Mucosa of rectum (tissue), 2 donors: ENCODE measurements around the gene FAM120C.

ENCODE experiments used
- H3K27ac ChIP-seq, 2 donors: one replicate each; pipeline ENCODE4 v1.7.0; 2013; ENCODE audit warnings: inconsistent platforms in 2 of 2, low read depth in 2 of 2, low read length in 2 of 2
- H3K27me3 ChIP-seq, 2 donors: one replicate each; pipeline ENCODE4 v1.7.0; 2013; ENCODE audit warnings: low read length in 2 of 2; ENCODE audit not compliant: control insufficient read depth in 2 of 2, insufficient read depth in 2 of 2
- H3K36me3 ChIP-seq, 2 donors: one replicate each; pipeline ENCODE4 v1.7.0; 2013; ENCODE audit warnings: low read length in 2 of 2; ENCODE audit not compliant: control insufficient read depth in 2 of 2, insufficient read depth in 2 of 2
- H3K4me1 ChIP-seq, 2 donors: one replicate each; pipeline ENCODE4 v1.7.0; 2013; ENCODE audit warnings: low read length in 2 of 2, mild to moderate bottlenecking in 1 of 2; ENCODE audit not compliant: control insufficient read depth in 2 of 2, insufficient read depth in 2 of 2
- H3K4me3 ChIP-seq, 2 donors: one replicate each; pipeline ENCODE4 v1.7.0; 2013; ENCODE audit warnings: low read length in 2 of 2
- H3K9ac ChIP-seq, 2 donors: one replicate each; pipeline ENCODE4 v1.7.0; 2013; ENCODE audit warnings: low read length in 2 of 2, low read depth in 1 of 2, mild to moderate bottlenecking in 1 of 2
- H3K9me3 ChIP-seq, 2 donors: one replicate each; pipeline ENCODE4 v1.7.0; 2013; ENCODE audit warnings: low read length in 2 of 2; ENCODE audit not compliant: control insufficient read depth in 2 of 2
- donor health status: healthy.
- donor health status: Normal muscosa, but diverticular disease.

The FAM120C gene

DNA sequence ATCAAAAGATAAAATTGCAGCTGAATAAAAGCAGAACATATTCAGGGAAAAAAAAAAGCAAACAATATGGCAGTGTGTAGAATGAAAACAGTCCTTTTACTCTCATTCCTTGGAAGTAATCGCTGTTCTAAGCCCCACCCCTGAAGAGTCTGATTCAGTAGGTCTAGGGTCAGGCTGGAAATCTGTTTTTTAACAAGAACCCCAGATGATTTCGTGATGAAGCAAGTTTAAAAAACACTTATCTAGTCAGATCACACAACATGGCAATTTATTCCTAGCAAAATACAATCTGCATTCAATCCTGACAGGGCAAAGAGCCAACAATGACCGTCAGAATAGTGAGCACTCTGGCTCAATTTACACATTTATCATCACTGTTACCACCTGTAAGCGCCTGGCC lies 16.1 kb downstream of the FAM120C start:
- no peak overlapping the region for H3K27ac ChIP-seq
- no peak overlapping the region for H3K9ac ChIP-seq
- no peaks in the 10 kb centered on the region for H3K27me3 ChIP-seq
- H3K4me3 ChIP-seq: no peak overlapping the region
- no peaks in the 10 kb centered on the region for H3K9me3 ChIP-seq
- no peaks in the 10 kb centered on the region for H3K36me3 ChIP-seq
- H3K4me1 ChIP-seq: no peaks in the 10 kb centered on the region

DNA sequence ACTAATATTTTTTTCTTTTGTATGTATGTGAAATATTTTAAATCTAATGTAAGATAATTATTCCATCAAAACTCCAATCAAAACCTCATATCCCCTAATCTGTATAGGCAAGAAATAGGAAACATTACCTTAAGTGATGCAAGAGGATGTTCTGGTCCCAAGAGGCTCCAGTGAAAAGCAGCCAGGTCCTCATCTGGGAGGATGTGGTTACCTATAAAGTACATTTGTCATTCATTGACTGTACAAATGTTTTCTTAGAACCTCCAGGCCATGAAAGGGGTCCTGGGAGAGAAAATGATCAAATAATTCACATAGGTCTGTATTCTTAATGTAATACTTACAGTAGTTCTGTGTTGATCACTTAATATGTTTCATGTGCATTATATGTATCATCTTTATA lies 25.5 kb downstream of the FAM120C start:
- H3K27me3 ChIP-seq: no peaks in the 10 kb centered on the region
- H3K36me3 ChIP-seq: no peaks in the 10 kb centered on the region
- no peak overlapping the region for H3K4me3 ChIP-seq
- no peak overlapping the region for H3K27ac ChIP-seq
- no peaks in the 10 kb centered on the region for H3K4me1 ChIP-seq
- H3K9ac ChIP-seq: no peak overlapping the region
- no peaks in the 10 kb centered on the region for H3K9me3 ChIP-seq

DNA sequence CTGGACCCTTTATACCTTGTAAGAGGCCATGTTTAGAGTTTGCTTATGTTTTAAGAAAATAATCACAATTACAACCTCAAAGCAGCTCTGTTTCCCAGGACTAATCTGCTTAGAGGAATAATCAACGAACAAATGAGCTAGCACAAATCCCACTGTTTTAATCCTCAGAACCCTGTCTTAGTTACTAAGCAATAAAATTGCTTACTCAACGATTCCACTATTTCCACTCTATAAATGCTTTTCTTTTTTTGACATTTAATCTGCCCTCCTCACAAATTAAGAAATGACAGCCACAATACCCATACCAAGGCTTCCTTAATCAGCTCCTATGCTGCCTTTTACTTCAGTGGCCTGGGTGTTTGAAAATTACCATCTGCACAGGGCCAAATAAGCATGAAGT lies 48.8 kb downstream of the FAM120C start:
- peaks cover 0 to 4% of the 10 kb centered on the region in 2 donors for H3K36me3 ChIP-seq
- H3K4me1 ChIP-seq: no peaks in the 10 kb centered on the region
- H3K4me3 ChIP-seq: no peak overlapping the region
- no peaks in the 10 kb centered on the region for H3K27me3 ChIP-seq
- no peak overlapping the region for H3K9ac ChIP-seq
- H3K9me3 ChIP-seq: no peaks in the 10 kb centered on the region
- no peak overlapping the region for H3K27ac ChIP-seq

DNA sequence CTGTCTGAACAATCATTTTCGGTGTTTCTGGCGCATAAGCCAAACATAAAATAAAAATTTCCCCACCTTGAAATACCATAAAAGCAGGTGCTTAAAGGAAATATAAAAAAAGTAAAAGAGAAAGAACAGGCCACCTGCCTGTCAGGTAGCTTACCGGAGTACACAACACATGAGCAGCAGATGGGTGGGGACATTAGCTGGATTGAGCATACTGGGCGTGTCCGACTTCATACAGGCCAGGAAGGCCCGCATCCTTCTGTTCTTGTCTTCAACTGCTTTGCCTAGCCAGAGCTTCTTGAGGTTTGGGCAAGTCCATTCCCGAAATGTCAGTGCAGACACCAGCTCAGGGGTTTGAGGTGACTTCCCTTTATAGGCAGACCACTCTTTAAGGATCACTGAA lies 66.7 kb downstream of the FAM120C start:
- no peak overlapping the region for H3K9ac ChIP-seq
- no peaks in the 10 kb centered on the region for H3K4me1 ChIP-seq
- no peak overlapping the region for H3K4me3 ChIP-seq
- H3K27ac ChIP-seq: no peak overlapping the region
- no peaks in the 10 kb centered on the region for H3K9me3 ChIP-seq
- no peaks in the 10 kb centered on the region for H3K36me3 ChIP-seq
- H3K27me3 ChIP-seq: no peaks in the 10 kb centered on the region

DNA sequence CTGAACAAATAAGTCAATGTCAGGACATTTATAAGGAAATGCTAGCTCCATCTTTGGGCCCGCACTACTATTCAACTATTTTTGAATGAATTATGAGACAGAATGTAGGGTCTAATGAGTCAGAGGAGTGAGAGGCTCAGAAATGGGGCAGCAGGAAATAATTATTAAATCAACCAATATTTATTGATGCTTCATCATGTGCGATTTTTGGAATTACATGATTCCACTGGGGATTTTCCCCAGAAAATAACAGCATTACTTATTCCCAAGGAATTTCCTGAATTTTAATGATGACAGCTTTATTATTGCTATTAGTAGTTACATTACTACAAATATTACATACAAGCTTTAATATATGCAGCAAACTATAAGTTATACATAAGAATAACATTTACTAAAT lies 89.5 kb downstream of the FAM120C start:
- Histone ChIP-seq H3K36me3 (no peaks in the 10 kb centered on the region), H3K27me3 (no peaks in the 10 kb centered on the region), H3K9ac (no peak overlapping the region), H3K4me3 (no peak overlapping the region), H3K9me3 (no peaks in the 10 kb centered on the region), H3K27ac (no peak overlapping the region), H3K4me1 (no peaks in the 10 kb centered on the region)

DNA sequence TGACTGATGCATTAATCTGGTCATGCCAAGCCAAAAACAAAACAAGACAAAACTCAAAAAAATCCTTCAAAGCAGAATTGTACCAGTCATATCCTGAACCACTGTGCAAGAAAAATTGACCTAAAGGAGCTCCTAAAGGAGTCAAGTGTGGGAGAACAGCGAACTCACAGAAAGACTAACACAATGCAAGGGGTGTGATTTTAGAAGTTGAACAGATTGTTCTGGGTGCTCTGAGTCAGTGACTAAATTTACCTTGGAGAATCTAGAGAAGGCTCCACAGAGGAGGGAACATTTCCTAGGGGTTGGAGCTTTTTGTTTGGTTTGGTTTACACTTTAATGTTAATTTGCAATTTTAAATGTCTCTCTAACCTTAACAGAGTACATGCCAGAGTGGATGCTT lies 89.9 kb downstream of the FAM120C start:
- no peaks in the 10 kb centered on the region for H3K36me3 ChIP-seq
- H3K9me3 ChIP-seq: no peaks in the 10 kb centered on the region
- no peak overlapping the region for H3K27ac ChIP-seq
- no peak overlapping the region for H3K4me3 ChIP-seq
- H3K27me3 ChIP-seq: no peaks in the 10 kb centered on the region
- no peaks in the 10 kb centered on the region for H3K4me1 ChIP-seq
- H3K9ac ChIP-seq: no peak overlapping the region

DNA sequence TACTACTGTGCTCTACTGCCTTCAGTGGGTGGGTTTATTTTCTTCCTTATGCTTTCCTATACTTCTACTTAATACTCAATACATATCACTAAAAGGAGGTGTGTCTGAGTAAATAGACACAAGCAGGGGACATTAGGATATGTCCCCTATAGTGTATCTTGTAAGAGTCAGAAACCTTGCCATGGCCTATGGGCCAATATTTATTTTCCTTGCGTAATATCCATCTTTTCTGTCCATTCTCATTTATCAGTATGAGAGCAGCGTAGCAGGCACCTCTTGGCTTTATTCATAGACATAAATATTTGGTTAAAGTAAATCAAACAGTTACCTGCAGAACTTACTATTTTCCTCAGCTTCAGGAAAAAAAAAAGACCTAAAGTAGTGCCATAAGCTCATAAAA lies 92.2 kb downstream of the FAM120C start:
- Histone ChIP-seq H3K36me3 (no peaks in the 10 kb centered on the region), H3K27ac (no peak overlapping the region), H3K27me3 (no peaks in the 10 kb centered on the region), H3K4me1 (no peaks in the 10 kb centered on the region), H3K9ac (no peak overlapping the region), H3K9me3 (no peaks in the 10 kb centered on the region), H3K4me3 (no peak overlapping the region)

DNA sequence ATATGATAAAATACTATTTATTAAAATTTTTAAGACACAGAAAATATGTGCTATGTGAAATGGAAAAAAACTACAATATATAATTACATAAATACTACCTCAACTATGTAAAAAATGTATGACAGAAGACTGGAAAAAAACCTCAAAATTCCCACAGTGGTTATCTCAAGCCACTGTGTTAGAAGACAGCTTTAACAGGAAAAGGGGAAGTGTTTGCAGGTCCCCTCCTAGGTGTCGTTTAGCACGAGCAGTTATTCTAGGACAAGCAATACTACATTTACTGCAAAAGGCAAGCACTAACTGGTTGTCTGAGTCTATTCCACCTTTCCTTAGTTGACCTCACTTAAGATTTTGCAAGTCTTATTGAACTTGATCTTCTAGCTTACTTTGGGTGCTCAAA lies 93.9 kb downstream of the FAM120C start:
- H3K4me1 ChIP-seq: no peaks in the 10 kb centered on the region
- no peaks in the 10 kb centered on the region for H3K27me3 ChIP-seq

DNA sequence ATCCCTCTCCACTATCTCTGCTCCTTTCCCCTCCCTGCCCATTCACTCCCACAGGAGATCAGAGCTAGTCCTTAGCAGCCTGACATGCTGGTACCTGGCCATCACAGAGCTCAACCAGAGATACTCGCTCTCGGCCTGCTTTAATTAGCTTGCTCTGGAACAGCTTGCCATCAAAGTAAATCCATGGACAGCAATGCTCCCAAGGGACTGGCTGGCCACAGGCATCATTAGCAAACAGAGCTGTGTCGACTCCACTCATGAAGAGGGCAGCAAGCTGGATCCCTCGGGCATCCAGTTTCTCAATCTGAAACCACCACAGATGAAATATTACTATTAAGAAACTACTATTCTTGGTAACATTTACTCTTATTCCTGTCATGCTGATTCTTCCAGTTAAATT lies 95.4 kb downstream of the FAM120C start:
- H3K9ac ChIP-seq: no peak overlapping the region
- no peaks in the 10 kb centered on the region for H3K4me1 ChIP-seq
- H3K27ac ChIP-seq: no peak overlapping the region
- no peaks in the 10 kb centered on the region for H3K36me3 ChIP-seq
- no peaks in the 10 kb centered on the region for H3K9me3 ChIP-seq
- H3K27me3 ChIP-seq: no peaks in the 10 kb centered on the region
- no peak overlapping the region for H3K4me3 ChIP-seq

More for the DNA sequence above, 93.9 kb downstream of the FAM120C start:
- no peaks in the 10 kb centered on the region for H3K9me3 ChIP-seq
- H3K9ac ChIP-seq: no peak overlapping the region
- no peak overlapping the region for H3K27ac ChIP-seq
- no peak overlapping the region for H3K4me3 ChIP-seq
- no peaks in the 10 kb centered on the region for H3K36me3 ChIP-seq

DNA sequence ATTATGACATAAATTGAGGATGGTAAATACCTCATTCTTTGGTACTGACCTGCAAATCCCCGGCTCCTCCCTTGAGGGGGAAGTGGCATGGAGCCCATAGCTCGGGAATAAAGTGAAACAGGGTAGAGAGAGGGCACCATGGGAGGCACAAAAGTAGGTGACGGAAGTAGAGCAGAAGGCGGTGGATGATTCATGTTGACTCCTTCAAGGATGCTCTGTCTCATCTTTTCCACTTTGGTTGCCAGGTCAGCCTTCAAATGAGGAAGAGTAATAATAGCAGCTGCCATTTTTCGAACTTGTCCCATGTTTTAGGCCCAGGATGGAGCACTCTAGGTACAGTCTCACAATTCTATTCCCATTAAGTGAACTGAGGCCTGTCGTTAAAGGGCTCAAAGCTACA lies 97.4 kb downstream of the FAM120C start:
- H3K9ac ChIP-seq: no peak overlapping the region
- no peaks in the 10 kb centered on the region for H3K4me1 ChIP-seq
- H3K36me3 ChIP-seq: no peaks in the 10 kb centered on the region
- H3K27me3 ChIP-seq: no peaks in the 10 kb centered on the region
- no peak overlapping the region for H3K27ac ChIP-seq
- no peak overlapping the region for H3K4me3 ChIP-seq
- H3K9me3 ChIP-seq: no peaks in the 10 kb centered on the region

DNA sequence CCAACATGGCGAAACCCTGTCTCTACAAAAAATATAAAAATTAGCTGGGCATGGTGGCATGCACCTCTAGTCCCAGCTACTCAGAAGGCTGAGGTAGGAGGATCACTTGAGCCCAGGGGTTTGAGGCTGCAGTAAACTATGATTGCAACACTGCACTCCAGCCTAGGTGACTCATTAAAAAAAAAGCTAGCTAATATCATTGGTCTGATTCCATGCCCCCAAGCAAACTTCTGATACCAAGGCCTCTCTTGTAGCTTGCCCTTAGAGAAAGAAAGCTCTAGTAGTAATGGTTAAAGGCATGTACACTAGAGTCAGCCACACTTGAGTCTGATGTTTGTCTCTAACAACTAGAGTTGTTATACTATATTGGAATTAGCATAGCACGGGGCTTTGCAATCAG lies 106.2 kb downstream of the FAM120C start:
- Histone ChIP-seq H3K36me3 (no peaks in the 10 kb centered on the region), H3K27me3 (no peaks in the 10 kb centered on the region), H3K9me3 (no peaks in the 10 kb centered on the region), H3K4me1 (no peaks in the 10 kb centered on the region), H3K4me3 (no peak overlapping the region), H3K9ac (no peak overlapping the region), H3K27ac (no peak overlapping the region)
